NB4 (cell line): ENCODE results near the gene EPM2AIP1.
A peak's percentile ranks its signal among the peaks of the same experiment; 100 is the strongest.
"Not testable (repeated sequence)": the region's sequence is repeated elsewhere in the genome, so short reads cannot be mapped to it uniquely, and the experiment has no call there.

ENCODE experiments used
- DNase-seq: peaks from one replicate; pipeline ENCODE4 v3.0.0; 2010; ENCODE audit warnings: low read depth
- H3K4me3 ChIP-seq: one replicate; pipeline ENCODE4 v1.5.1; 2011; ENCODE audit warnings: mild to moderate bottlenecking, low read depth, low read length, moderate library complexity
- CTCF ChIP-seq: IDR thresholded peaks from one replicate; pipeline ENCODE4 v1.5.1; 2012; ENCODE audit warnings: low read depth, low read length
- MYC ChIP-seq: IDR thresholded peaks from 2 replicates; pipeline ENCODE4 v1.6.1; 2011; ENCODE audit warnings: low read depth, low read length
- POLR2A ChIP-seq: IDR thresholded peaks from 2 replicates; pipeline ENCODE4 v1.6.1; 2011; ENCODE audit warnings: mild to moderate bottlenecking; ENCODE audit not compliant: insufficient read length; ENCODE audit errors: extremely low read depth
- TF ChIP-seq, protein P1 (sequence below): IDR thresholded peaks from 2 replicates; pipeline ENCODE4 v1.6.1; 2011; ENCODE audit warnings: low read depth, low read length

Gene EPM2AIP1

GRCh38 chr3:36992806-36993325 is at the start of gene EPM2AIP1:
Gene EPM2AIP1, minus strand, starts transcription at chr3:36993131. Its CDS starts 54 bp downstream, at chr3:36993077.
- DNase-seq, result peak; percentile 99
- peak within 1 kb of the TSS; percentile 97 for H3K4me3 ChIP-seq
- peak; percentile 70; the same call in 1 of the 2 replicates for TF ChIP-seq MYC
- peak; percentile 87 for TF ChIP-seq POLR2A
- no peak for TF ChIP-seq CTCF
- TF ChIP-seq, protein P1, sequence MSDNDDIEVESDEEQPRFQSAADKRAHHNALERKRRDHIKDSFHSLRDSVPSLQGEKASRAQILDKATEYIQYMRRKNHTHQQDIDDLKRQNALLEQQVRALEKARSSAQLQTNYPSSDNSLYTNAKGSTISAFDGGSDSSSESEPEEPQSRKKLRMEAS, result peak; percentile 43

DNA sequence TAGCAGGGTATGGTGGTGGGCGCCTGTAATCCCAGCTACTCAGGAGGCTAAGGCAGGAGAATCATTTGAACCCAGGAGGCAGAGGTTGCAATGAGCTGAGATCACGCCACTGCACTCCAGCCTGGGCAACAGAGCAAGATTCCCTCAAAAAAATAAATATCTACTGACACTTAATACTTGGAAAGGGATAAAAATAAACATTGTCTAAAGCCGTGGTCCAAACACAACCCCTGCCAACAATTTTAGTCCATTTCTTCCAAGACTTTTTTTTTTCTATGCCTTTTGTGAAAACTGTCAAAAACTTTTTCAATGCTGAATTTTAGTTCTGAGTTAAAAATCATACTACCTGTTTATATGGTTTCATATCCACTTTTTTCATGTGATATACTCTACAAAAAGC is 49.8 kb upstream of the EPM2AIP1 start:
- not testable (repeated sequence) for H3K4me3 ChIP-seq, DNase-seq

GRCh38 chr3:37041546-37042195 is 48.7 kb upstream of the EPM2AIP1 start:
- no peak overlapping the region for H3K4me3 ChIP-seq
- no peak for DNase-seq
- TF ChIP-seq POLR2A (no peak), CTCF (no peak), MYC (no peak)
- TF ChIP-seq, protein P1, result no peak

DNA sequence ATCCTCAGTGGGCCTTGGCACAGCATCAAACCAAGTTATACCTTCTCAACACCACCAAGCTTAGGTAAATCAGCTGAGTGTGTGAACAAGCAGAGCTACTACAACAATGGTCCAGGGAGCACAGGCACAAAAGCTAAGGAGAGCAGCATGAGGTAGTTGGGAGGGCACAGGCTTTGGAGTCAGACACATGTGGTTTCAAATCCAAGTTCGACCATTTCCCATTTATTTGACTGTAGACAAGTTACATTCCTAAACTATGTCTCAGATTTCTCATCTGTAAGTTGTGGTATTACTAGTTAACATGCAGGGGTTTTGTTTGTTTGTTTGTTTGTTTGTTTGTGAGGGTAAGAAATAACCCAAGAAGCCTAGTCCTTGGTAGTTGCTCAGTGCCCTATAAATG is 47.3 kb upstream of the EPM2AIP1 start:
- H3K4me3 ChIP-seq, result no peak overlapping the region
- no peak for TF ChIP-seq CTCF
- no peak for TF ChIP-seq POLR2A
- no peak for TF ChIP-seq MYC
- TF ChIP-seq, protein P1, result no peak
- no peak for DNase-seq

DNA sequence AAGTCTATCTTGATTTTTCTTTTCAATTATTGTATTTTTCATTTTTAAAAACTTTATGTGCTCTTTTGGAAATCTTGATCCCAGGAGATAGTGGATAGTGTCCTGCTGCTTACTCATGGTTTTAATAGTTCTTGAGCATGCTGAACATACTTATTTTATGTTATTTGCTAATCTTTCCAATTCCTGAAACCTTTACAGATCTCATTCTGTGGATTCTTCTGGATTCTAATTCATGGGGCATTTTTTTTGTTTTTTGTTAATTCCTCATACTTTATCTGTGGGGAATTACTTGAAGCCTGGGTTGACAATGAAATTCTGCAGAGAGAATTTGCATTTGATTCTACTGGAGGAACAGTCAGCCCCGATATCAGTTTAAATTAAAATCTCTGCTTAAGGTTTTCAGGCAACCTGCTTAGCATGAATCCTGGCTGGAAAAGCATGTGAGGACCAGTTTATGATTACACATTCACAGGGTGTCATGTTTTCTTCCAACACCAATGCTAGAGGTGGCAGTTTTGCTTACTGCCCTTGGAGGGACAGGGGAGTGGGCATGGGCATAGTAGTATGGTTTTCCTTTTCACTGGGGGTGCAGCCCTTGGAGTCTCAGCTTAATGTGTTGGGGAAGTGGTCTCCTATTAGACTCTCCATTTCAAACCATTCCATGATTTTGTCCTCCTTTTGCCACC is 46.4 kb upstream of the EPM2AIP1 start:
- no peak for DNase-seq
- TF ChIP-seq, protein P1, result no peak
- no peak for TF ChIP-seq MYC
- TF ChIP-seq POLR2A, result no peak
- TF ChIP-seq CTCF, result no peak
- no peak overlapping the region for H3K4me3 ChIP-seq

- TF ChIP-seq MYC (no peak), CTCF (no peak), POLR2A (no peak)
- TF ChIP-seq, protein P1, result no peak
- no peak for DNase-seq
- H3K4me3 ChIP-seq, result no peak overlapping the region
These were observed 44.4 kb upstream of the EPM2AIP1 start for GRCh38 chr3:37037352-37037751.
